Vagina (tissue), 2 donors: Measurements from ENCODE around the gene MATK.

Source experiments
- POLR2A ChIP-seq, 2 donors: fragments of 450-650 bp; IDR thresholded peaks; one replicate each; pipeline ENCODE4 v1.6.1; 2017; ENCODE audit warnings: antibody characterized with exemption in 2 of 2, mild to moderate bottlenecking in 2 of 2, moderate library complexity in 2 of 2
- POLR2AphosphoS5 ChIP-seq, 2 donors: sonication (generic); formaldehyde crosslinking; IDR thresholded peaks; one replicate each; pipeline ENCODE4 v1.9.0; 2017; ENCODE audit warnings: antibody characterized with exemption in 2 of 2, mild to moderate bottlenecking in 2 of 2, low read depth in 1 of 2; ENCODE audit not compliant: insufficient read depth in 1 of 2
- TF ChIP-seq, protein P1 (sequence below), 3 experiments: fragments of 450-650 bp in 2 of 3; fragments of 200-600 bp in 1 of 3; sonication (generic) in 1 of 3; IDR thresholded peaks; one replicate each; pipeline ENCODE4 v1.5.1; 2017 to 2019; ENCODE audit warnings: antibody characterized with exemption in 3 of 3, mild to moderate bottlenecking in 2 of 3, moderate library complexity in 2 of 3

DNA sequence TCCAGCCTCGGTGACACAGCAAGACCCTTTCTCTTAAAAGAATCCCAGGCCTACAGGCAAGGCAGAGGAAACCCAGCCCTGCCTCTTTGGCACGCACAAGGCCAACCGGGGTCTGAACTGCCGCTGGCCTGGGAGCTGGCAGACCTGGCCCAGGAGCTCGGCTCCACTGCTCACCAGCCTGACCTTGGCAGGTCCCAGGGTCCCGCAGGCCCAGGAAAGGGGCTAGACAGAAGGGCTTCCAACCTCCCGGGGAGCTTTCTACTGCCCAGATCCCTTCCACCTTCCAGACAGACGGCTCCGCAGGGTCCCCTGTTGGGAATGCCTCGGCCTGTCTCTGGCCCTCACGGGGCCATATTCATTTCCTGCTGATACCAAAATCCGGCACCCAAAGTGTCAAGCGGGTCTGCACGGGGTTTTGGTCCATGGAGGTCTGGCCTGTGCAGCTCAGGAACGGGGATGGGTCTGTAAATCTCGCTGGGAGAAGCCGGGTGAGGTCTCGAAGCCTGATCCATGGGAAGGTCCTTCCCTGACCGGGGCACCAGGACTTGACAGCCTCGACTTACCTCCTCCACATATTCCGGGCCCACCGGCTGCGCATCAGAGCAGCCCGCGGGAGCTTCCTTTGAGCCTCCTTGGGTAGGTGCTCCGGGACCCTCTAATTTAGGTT is 36.6 kb upstream of the MATK start:
- TF ChIP-seq, protein P1, sequence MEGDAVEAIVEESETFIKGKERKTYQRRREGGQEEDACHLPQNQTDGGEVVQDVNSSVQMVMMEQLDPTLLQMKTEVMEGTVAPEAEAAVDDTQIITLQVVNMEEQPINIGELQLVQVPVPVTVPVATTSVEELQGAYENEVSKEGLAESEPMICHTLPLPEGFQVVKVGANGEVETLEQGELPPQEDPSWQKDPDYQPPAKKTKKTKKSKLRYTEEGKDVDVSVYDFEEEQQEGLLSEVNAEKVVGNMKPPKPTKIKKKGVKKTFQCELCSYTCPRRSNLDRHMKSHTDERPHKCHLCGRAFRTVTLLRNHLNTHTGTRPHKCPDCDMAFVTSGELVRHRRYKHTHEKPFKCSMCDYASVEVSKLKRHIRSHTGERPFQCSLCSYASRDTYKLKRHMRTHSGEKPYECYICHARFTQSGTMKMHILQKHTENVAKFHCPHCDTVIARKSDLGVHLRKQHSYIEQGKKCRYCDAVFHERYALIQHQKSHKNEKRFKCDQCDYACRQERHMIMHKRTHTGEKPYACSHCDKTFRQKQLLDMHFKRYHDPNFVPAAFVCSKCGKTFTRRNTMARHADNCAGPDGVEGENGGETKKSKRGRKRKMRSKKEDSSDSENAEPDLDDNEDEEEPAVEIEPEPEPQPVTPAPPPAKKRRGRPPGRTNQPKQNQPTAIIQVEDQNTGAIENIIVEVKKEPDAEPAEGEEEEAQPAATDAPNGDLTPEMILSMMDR (IDR thresholded peaks at IDR 0.05), result no peak
- TF ChIP-seq POLR2A (IDR thresholded peaks at IDR 0.05), result no peak
- no peak for TF ChIP-seq POLR2AphosphoS5 (IDR thresholded peaks at IDR 0.05; ENCODE audit: insufficient read depth in 1 of 2, low read depth in 1 of 2)
